Measurements from ENCODE around the gene WARS2. TPM values are rescaled to one million over a fixed set of nuclear protein-coding genes. Genes with fewer than 3 reads are reported as not detected.

WARS2 gene
- total and polyA plus RNA-seq, 8 donors: 3.5 to 48.4 (median 9.5) TPM

DNA sequence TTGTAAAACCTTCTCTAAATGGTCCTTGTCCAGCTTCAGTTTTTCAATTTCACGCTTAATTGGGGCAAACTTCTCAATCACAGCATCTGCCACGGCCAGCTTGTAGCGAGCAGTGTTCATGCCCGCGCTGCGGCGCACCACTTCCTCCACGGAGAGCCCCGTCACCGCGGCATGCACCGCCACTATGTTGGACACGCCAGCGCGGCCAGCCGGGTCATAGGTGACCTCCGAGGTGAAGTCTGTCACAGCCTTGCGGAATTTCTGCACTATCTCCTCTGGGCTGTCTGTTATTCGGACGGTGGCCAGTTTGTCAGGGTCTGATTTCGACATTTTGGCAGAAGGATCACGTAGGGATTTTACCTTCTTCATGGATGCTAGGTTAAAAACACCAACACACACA is 107.5 kb downstream of the WARS2 start:
- no peaks in the 10 kb centered on the region for H3K27me3 ChIP-seq
- no peak overlapping the region for H3K4me3 ChIP-seq
- intact Hi-C loops (cut with DNase I; ENCODE audit: low total_unique reads): no loop called here
- H3K4me1 ChIP-seq: no peaks in the 10 kb centered on the region
- H3K27ac ChIP-seq: no peak overlapping the region
- WGBS, 5 donors: 96 to 99% (median 97%) methylated on average over 22 of the region's 22 CpGs
- H3K36me3 ChIP-seq: peaks cover 0 to 61% (median 43%) of the 10 kb centered on the region in 4 donors
- H3K9me3 ChIP-seq: no peaks in the 10 kb centered on the region
- DNase-seq: no peak
- TF ChIP-seq, protein P1, sequence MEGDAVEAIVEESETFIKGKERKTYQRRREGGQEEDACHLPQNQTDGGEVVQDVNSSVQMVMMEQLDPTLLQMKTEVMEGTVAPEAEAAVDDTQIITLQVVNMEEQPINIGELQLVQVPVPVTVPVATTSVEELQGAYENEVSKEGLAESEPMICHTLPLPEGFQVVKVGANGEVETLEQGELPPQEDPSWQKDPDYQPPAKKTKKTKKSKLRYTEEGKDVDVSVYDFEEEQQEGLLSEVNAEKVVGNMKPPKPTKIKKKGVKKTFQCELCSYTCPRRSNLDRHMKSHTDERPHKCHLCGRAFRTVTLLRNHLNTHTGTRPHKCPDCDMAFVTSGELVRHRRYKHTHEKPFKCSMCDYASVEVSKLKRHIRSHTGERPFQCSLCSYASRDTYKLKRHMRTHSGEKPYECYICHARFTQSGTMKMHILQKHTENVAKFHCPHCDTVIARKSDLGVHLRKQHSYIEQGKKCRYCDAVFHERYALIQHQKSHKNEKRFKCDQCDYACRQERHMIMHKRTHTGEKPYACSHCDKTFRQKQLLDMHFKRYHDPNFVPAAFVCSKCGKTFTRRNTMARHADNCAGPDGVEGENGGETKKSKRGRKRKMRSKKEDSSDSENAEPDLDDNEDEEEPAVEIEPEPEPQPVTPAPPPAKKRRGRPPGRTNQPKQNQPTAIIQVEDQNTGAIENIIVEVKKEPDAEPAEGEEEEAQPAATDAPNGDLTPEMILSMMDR (IDR thresholded peaks at IDR 0.05): no peak
- TF ChIP-seq POLR2AphosphoS5 (IDR thresholded peaks at IDR 0.05) (no peak), POLR2A (IDR thresholded peaks at IDR 0.05) (no peak), EP300 (IDR thresholded peaks at IDR 0.05) (no peak)

DNA sequence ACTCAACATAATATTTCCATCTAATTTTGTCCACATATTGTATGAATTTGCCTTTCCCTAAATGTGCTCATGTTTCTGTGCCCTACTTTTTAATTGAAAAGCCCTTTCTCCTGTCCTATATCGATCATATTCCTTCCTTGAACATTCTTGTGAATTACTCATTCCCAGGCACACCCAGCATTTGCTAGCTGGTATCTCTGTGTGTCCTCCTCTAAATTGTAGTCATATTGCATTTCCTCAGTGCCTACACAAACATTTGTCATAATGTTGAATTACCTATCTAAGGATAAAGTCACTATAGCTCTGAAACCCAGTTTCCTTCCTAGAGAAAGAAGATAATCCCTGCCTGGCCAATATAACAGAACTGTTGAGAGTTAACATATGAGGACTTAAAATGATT is 112.7 kb downstream of the WARS2 start:
- no peaks in the 10 kb centered on the region for H3K9me3 ChIP-seq
- H3K36me3 ChIP-seq: peaks cover 0 to 25% (median 23%) of the 10 kb centered on the region in 4 donors
- 75 to 91% (median 81%) methylated on average over 1 of the region's 1 CpG for WGBS, 5 donors
- TF ChIP-seq, protein P1 (IDR thresholded peaks at IDR 0.05): no peak
- no peaks in the 10 kb centered on the region for H3K27me3 ChIP-seq
- intact Hi-C loops (cut with DNase I; ENCODE audit: low total_unique reads): no loop called here
- H3K4me1 ChIP-seq: no peaks in the 10 kb centered on the region
- no peak overlapping the region for H3K27ac ChIP-seq
- no peak overlapping the region for H3K4me3 ChIP-seq
- no peak for DNase-seq

DNA sequence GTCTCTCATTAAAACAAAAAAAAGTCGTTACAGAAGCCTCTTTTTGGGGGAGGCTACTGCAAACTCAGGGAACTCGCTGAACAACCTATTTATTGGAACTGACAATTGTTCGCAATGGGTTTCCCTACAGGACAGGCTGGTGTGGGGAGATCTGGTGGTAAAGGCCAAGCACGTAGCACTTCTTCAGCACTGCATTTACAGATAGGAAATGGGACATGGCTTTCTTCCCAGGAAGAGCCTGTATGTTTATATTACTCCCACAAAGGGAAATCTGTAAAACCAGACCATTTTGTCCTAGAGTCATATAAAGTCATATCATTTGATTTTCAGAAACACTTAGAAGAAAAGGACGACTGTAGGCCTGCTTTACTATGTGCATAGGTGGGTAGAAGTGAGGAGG is 113.5 kb downstream of the WARS2 start:
- no peak for DNase-seq
- TF ChIP-seq POLR2A (IDR thresholded peaks at IDR 0.05) (no peak), POLR2AphosphoS5 (IDR thresholded peaks at IDR 0.05) (no peak), EP300 (IDR thresholded peaks at IDR 0.05) (no peak)
- TF ChIP-seq, protein P1 (IDR thresholded peaks at IDR 0.05): no peak
- no peaks in the 10 kb centered on the region for H3K4me1 ChIP-seq
- peaks cover 0 to 17% (median 15%) of the 10 kb centered on the region in 4 donors for H3K36me3 ChIP-seq
- H3K4me3 ChIP-seq: no peak overlapping the region
- no peaks in the 10 kb centered on the region for H3K9me3 ChIP-seq
- H3K27me3 ChIP-seq: no peaks in the 10 kb centered on the region
- 84 to 95% (median 88%) methylated on average over 5 of the region's 5 CpGs for WGBS, 5 donors
- no peak overlapping the region for H3K27ac ChIP-seq
- intact Hi-C loops (cut with DNase I; ENCODE audit: low total_unique reads): no loop called here

DNA sequence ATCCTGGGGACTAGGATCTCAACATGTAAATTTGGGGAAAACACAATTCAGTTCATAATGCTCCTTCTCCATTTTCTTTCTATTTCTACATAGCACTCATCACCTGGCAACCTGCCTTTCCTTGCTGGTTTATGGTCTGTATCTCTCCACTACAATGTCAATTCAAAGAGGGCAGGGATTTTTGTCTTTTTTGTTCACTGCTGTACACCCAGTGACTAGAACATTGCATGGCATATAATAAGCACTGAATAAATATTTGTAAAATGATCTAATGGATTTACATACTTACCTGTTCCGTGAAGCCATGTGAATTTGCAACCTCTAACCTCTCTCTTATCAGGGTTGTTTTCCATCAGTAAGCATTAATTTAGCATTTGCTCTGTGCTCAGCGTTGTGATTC is 124.9 kb downstream of the WARS2 start:
- no peaks in the 10 kb centered on the region for H3K4me1 ChIP-seq
- TF ChIP-seq POLR2A (IDR thresholded peaks at IDR 0.05) (no peak), EP300 (IDR thresholded peaks at IDR 0.05) (no peak), POLR2AphosphoS5 (IDR thresholded peaks at IDR 0.05) (no peak)
- TF ChIP-seq, protein P1 (IDR thresholded peaks at IDR 0.05): no peak
- intact Hi-C loops (cut with DNase I; ENCODE audit: low total_unique reads): no loop called here
- no peak overlapping the region for H3K27ac ChIP-seq
- no peak for DNase-seq
- no peak overlapping the region for H3K4me3 ChIP-seq
- peaks cover 0 to 4% (median 0%) of the 10 kb centered on the region in 3 donors for H3K27me3 ChIP-seq
- WGBS, 5 donors: 32 to 62% (median 52%) methylated on average over 2 of the region's 2 CpGs
- peaks cover 0 to 15% (median 0%) of the 10 kb centered on the region in 4 donors for H3K36me3 ChIP-seq
- no peaks in the 10 kb centered on the region for H3K9me3 ChIP-seq
